HCT116 (cell line): ENCODE data around the gene ATP2B1. TPM values are rescaled to one million over a fixed set of nuclear protein-coding genes. Genes with fewer than 3 reads are reported as not detected.
A peak's percentile ranks its signal among the peaks of the same experiment; 100 is the strongest.

ENCODE experiments used
- ATAC-seq: fragments of 200-7000 bp; cut with Tn5 transposase; 2 replicates; pipeline ENCODE4 v1.9.1; 2020; ENCODE audit warnings: mild to moderate bottlenecking, moderate library complexity
- BruUV-seq: library from RNA; stranded (reverse); fragments of 400-500 nt; replicated peaks from 2 replicates; lab custom pipeline; 2021; lab: Mats Ljungman, UMichigan
- CTCF ChIA-PET: fragments of 300-600 bp; sonication (Branson Sonifier 250); formaldehyde crosslinking; loops from one replicate; lab custom pipeline; 2021; ENCODE audit warnings: antibody characterized with exemption; lab: Charles Lee
- POLR2A ChIA-PET: fragments of 300-600, 350-600 bp; sonication (Branson Sonifier 250); formaldehyde crosslinking; loops from one replicate; lab custom pipeline; 2021; ENCODE audit warnings: antibody characterized with exemption; lab: Charles Lee
- RAD21 ChIA-PET, 2 experiments: fragments of 300-600 bp; sonication (Branson Sonifier 250); formaldehyde crosslinking; loops; one replicate each; lab custom pipeline; 2023; ENCODE audit warnings: low total read pairs in 2 of 2; ENCODE audit not compliant: uncharacterized antibody in 2 of 2, unreplicated experiment in 2 of 2, low non-redundant PET in 1 of 2; lab: Charles Lee
- DNase-seq: peaks from one replicate; pipeline ENCODE4 v3.0.0-alpha.2; 2010; ENCODE audit warnings: low read depth, low spot score
- H2AFZ ChIP-seq: fragments of 200-600 bp; shearing (Covaris generic), sonication (generic); 2 replicates; pipeline ENCODE4 v1.6.1; 2017; ENCODE audit warnings: low read depth, mixed run types, mixed read lengths, antibody characterized with exemption, low read length; ENCODE audit not compliant: poor library complexity, severe bottlenecking
- H3K27ac ChIP-seq: 2 replicates; pipeline ENCODE4 v1.5.1; 2012; ENCODE audit warnings: low read depth, low read length
- H3K27me3 ChIP-seq: fragments of 200-600 bp; sonication (generic); 2 replicates; pipeline ENCODE4 v1.6.1; 2016; ENCODE audit warnings: mixed run types, low read length, mixed read lengths; ENCODE audit not compliant: insufficient read depth
- H3K36me3 ChIP-seq, 2 experiments: fragments of 200-500 bp in 1 of 2; fragments of 200-600 bp in 1 of 2; sonication (Bioruptor generic) in 1 of 2; sonication (generic) in 1 of 2; 2 replicates each; pipeline versions ENCODE4 v1.5.1 to v1.6.1; 2014 to 2016; ENCODE audit warnings: low read length in 2 of 2, inconsistent platforms in 1 of 2, mixed read lengths in 1 of 2, mixed run types in 1 of 2; ENCODE audit not compliant: insufficient read depth in 2 of 2, control insufficient read depth in 1 of 2
- H3K4me1 ChIP-seq, 2 experiments: fragments of 200-600 bp in 1 of 2; sonication (generic) in 1 of 2; 2 replicates each; pipeline versions ENCODE4 v1.5.1 to v1.6.1; 2012 to 2017; ENCODE audit warnings: low read length in 2 of 2, inconsistent platforms in 1 of 2, mild to moderate bottlenecking in 1 of 2, mixed read lengths in 1 of 2, mixed run types in 1 of 2, moderate library complexity in 1 of 2; ENCODE audit not compliant: insufficient read depth in 2 of 2, control insufficient read depth in 1 of 2
- H3K4me2 ChIP-seq: fragments of 200-600 bp; sonication (generic); 2 replicates; pipeline ENCODE4 v1.6.1; 2017; ENCODE audit warnings: mixed run types, low read length, mixed read lengths
- H3K4me3 ChIP-seq, 2 experiments: fragments of 200-600 bp in 1 of 2; sonication (generic) in 1 of 2; replicated peaks in 1 of 2; 2 replicates each; pipeline ENCODE4 v1.5.1; 2011 to 2016; ENCODE audit warnings: low read length in 2 of 2, control low read depth in 1 of 2, low read depth in 1 of 2, mild to moderate bottlenecking in 1 of 2, mixed read lengths in 1 of 2, mixed run types in 1 of 2
- H3K79me2 ChIP-seq: fragments of 200-600 bp; sonication (generic); 2 replicates; pipeline ENCODE4 v1.6.1; 2017; ENCODE audit warnings: mild to moderate bottlenecking, mixed run types, low read length, moderate library complexity, mixed read lengths; ENCODE audit not compliant: insufficient read depth
- H3K9ac ChIP-seq: fragments of 200-600 bp; sonication (generic); 2 replicates; pipeline ENCODE4 v1.6.1; 2016; ENCODE audit warnings: low read length, mixed read lengths
- H3K9me2 ChIP-seq: fragments of 200-600 bp; sonication (generic), shearing (Covaris generic); 2 replicates; pipeline ENCODE4 v1.6.1; 2017; ENCODE audit warnings: mixed run types, mild to moderate bottlenecking, moderate library complexity; ENCODE audit not compliant: insufficient read depth
- H3K9me3 ChIP-seq, 2 experiments: fragments of 200-500 bp in 1 of 2; fragments of 200-600 bp in 1 of 2; sonication (Bioruptor generic) in 1 of 2; sonication (generic) in 1 of 2; 2 replicates each; pipeline ENCODE4 v1.6.1; 2014 to 2017; ENCODE audit warnings: low read length in 2 of 2, mixed read lengths in 2 of 2, inconsistent platforms in 1 of 2, low read depth in 1 of 2, mild to moderate bottlenecking in 1 of 2, mixed run types in 1 of 2, moderate library complexity in 1 of 2; ENCODE audit not compliant: control insufficient read depth in 1 of 2, insufficient read depth in 1 of 2
- H4K20me1 ChIP-seq: fragments of 200-600 bp; sonication (generic), shearing (Covaris generic); 2 replicates; pipeline ENCODE4 v1.6.1; 2017; ENCODE audit warnings: mixed run types, mild to moderate bottlenecking, moderate library complexity; ENCODE audit not compliant: insufficient read depth
- EGR1 ChIP-seq: IDR thresholded peaks from 2 replicates; pipeline ENCODE4 v1.6.1; 2012; ENCODE audit warnings: low read depth
- POLR2A ChIP-seq: IDR thresholded peaks from 2 replicates; pipeline ENCODE4 v1.7.0; 2011; ENCODE audit warnings: borderline replicate concordance; ENCODE audit not compliant: insufficient read depth, insufficient read length; ENCODE audit errors: extremely low read depth
- RAD21 ChIP-seq: IDR thresholded peaks from 2 replicates; pipeline ENCODE4 v1.6.1; 2012; ENCODE audit warnings: low read depth, mild to moderate bottlenecking
- SIN3A ChIP-seq: IDR thresholded peaks from 2 replicates; pipeline ENCODE4 v1.6.1; 2012; ENCODE audit warnings: low read depth
- SRF ChIP-seq: IDR thresholded peaks from 2 replicates; pipeline ENCODE4 v1.6.1; 2012; ENCODE audit warnings: low read depth
- YY1 ChIP-seq: IDR thresholded peaks from 2 replicates; pipeline ENCODE4 v1.6.1; 2011; ENCODE audit warnings: low read length, low read depth, moderate library complexity, mild to moderate bottlenecking; ENCODE audit not compliant: insufficient replicate concordance; ENCODE audit errors: extremely low read depth
- ZFX ChIP-seq: fragments of 450-650 bp; IDR thresholded peaks from 2 replicates; pipeline ENCODE4 v1.6.1; 2017
- intact Hi-C: fragments of 100-400 bp; cut with micrococcal nuclease; formaldehyde crosslinking; loops from 2 replicates; pipeline ENCODE4 v1.10.0; 2022
- total RNA-seq: library from RNA; stranded (reverse); gene quantifications from one replicate; pipeline ENCODE4 v1.2.1, GENCODE V29; 2021; ENCODE audit not compliant: unreplicated experiment
- TF ChIP-seq, protein P1 (sequence below): IDR thresholded peaks from 2 replicates; pipeline ENCODE4 v1.6.1; 2012

Gene ATP2B1
- total RNA-seq, 1 experiment from 2014 or later, result 62.4 TPM

DNA sequence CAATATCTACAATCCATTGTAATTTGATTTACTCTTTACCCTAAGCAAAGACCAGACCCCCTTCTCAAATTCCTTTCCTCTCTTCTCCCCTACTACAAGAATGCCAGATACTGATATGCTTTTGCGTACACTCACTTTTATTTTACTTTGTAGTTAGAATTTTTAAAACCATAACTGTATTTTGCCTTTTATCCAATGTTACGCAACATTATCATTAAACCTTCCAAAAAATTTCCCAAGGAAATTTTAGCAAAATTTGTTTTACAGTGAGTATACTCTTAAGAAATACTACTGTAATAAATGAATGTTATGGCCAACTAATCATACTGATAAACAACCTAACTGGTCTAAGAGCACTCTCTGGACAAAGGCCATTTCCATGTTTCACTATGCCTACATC is 22.3 kb downstream of the ATP2B1 start:
- no peaks in the 10 kb centered on the region for H3K9me2 ChIP-seq
- no peak for ATAC-seq
- no peaks in the 10 kb centered on the region for H3K4me1 ChIP-seq
- no peaks in the 10 kb centered on the region for H3K27me3 ChIP-seq
- H3K27ac ChIP-seq, result no peak overlapping the region
- BruUV-seq, result no TSS peak
- no peak overlapping the region for H3K4me2 ChIP-seq
- H3K79me2 ChIP-seq, result peaks cover 100% of the 10 kb centered on the region
- POLR2A ChIA-PET, result no interaction called here
- H4K20me1 ChIP-seq, result peaks cover 6% of the 10 kb centered on the region; the same call in 1 of the 2 replicates
- peaks cover 0 to 3% of the 10 kb centered on the region in 2 experiments; a peak in 1 of 4 replicates for H3K9me3 ChIP-seq
- no peaks in the 10 kb centered on the region for H3K36me3 ChIP-seq
- intact Hi-C loops, result no loop called here
- H2AFZ ChIP-seq, result no peak overlapping the region
- DNase-seq, result no peak
- RAD21 ChIA-PET, result no interaction called here
- CTCF ChIA-PET, result no interaction called here
- H3K4me3 ChIP-seq, result no peak overlapping the region
- no peak for TF ChIP-seq ZFX
- TF ChIP-seq, all 23 proteins: peak for 0
- no peak overlapping the region for H3K9ac ChIP-seq

DNA sequence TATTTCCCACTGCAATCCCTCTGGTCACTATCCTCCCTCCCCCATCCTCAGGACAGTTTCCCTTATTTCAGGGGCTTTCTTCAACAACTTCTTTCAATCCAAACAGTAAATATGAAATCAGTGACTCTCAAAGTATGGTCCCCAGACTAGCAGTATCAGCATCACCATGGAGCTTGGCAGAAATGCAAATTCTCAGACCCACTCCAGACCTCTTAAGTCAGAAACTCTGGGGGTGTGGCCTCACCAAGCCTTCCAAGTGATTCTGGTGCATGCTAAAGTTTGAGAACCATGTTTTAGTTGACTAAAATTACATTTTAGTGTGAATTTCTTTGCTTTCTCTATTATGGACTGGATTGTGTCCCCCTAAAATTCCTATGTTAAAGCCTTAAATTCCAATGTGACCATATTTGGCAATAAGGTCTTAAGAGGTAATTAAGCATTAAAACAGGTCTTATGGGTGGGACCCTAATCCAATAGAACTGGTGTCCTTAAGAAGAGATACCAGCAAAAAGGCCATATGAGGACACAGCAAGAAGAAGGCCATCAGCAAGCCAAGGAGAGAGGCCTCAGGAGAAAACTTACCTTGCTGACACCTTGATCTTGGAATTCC is 23.2 kb downstream of the ATP2B1 start:
- Histone ChIP-seq H3K4me1 (no peaks in the 10 kb centered on the region), H3K9me3 (peaks cover 0 to 3% of the 10 kb centered on the region in 2 experiments; a peak in 1 of 4 replicates), H3K9me2 (no peaks in the 10 kb centered on the region), H3K79me2 (peaks cover 100% of the 10 kb centered on the region), H2AFZ (no peak overlapping the region), H3K4me2 (no peak overlapping the region), H3K36me3 (no peaks in the 10 kb centered on the region), H3K9ac (no peak overlapping the region), H3K27me3 (no peaks in the 10 kb centered on the region), H3K27ac (no peak overlapping the region), H3K4me3 (no peak overlapping the region), H4K20me1 (peaks cover 3% of the 10 kb centered on the region; the same call in 1 of the 2 replicates)
- ChIA-PET CTCF (no interaction called here), RAD21 (no interaction called here), POLR2A (no interaction called here)
- intact Hi-C loops, result no loop called here
- BruUV-seq, result no TSS peak
- DNase-seq (no peak), ATAC-seq (no peak)
- TF ChIP-seq, protein P1, sequence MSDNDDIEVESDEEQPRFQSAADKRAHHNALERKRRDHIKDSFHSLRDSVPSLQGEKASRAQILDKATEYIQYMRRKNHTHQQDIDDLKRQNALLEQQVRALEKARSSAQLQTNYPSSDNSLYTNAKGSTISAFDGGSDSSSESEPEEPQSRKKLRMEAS, result no peak
- TF ChIP-seq RAD21 (no peak), YY1 (no peak), SRF (0 out of 2 replicates have a peak, but pooled peaks have one; percentile 15), SIN3A (no peak), EGR1 (no peak), POLR2A (no peak)
